Fibroblast of the conjunctiva (primary cell): ENCODE results near the gene ZCCHC7.

ENCODE experiments used
- DNase-seq: peaks from one replicate; pipeline ENCODE4 v3.0.0-alpha.2; 2010; ENCODE audit warnings: low read depth

Gene ZCCHC7

DNA sequence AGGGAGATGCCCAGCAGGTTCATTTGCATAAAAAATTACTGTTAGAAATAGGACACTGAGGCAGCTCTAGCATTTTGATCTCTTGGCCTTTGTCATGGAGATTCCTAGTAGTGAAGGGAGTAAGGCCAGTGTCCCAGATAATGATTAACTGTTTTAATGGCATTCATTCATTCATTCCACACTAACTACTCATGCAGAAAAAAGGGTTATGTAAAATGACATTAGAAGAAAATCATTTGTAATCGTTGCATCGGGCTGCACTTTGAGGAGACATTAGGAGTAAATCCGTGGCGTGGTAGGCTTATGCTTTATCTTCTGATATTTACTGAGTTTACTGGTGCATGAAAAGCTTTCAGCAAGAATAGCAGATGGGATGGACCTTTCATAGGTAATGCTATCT lies 219.5 kb downstream of the ZCCHC7 start:
- no peak for DNase-seq

DNA sequence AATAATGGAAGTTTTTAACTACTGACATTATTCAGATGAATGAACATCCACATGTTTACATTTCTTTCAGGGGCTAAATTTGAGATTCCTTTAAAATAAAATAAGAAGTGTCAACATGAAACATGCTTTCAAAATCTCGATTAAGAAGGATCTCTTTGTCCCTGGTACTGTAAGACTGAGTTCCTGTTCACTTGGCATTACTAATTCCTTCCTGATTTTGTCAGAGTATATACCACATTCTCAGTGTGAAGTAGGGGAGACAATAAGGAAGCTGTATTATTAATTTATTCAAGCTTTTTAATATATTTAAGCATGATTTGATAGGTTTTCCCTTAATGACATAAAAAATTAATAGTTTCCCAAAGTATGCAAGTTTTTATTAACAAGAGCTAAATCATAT lies 220.6 kb downstream of the ZCCHC7 start:
- DNase-seq = no peak

DNA sequence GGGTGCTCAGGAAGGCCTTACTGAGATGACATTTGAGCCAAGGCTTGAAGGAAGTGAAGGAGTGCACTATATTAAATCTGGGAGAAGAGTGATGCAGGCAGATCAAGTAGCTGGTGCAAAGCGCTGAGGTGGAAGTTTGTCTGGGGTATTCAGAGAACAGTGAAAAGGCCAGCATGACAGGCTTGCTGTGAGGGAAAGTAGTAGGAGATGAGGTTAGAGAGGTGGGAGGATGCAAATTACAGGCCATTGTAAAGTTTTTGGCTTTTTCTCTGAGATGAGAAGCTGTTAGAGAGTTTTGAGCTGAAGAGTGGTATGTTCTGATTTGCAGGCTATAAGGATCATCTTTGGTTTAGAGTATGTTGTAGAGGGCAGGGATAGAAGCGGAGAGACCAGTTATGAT lies 221.3 kb downstream of the ZCCHC7 start:
- DNase-seq = no peak

DNA sequence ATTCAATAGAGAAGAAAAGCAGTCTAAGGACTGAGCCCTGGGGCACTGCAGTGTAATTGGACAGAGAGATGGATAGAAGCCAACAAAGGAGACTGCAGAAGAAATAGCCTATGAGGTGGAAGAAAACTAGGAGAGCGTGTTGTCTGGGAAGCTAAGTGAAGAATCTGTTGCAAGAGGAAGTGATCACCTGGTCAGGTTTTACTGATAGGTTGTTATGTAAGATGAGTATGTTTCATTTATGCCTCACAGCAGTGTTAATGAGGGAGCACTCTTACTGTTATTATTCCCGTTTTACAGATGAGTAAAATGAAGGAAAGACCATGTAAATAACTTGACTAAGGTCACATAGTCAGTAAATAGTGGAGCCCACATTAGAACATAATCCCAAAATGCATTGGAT lies 222.1 kb downstream of the ZCCHC7 start:
- no peak for DNase-seq

DNA sequence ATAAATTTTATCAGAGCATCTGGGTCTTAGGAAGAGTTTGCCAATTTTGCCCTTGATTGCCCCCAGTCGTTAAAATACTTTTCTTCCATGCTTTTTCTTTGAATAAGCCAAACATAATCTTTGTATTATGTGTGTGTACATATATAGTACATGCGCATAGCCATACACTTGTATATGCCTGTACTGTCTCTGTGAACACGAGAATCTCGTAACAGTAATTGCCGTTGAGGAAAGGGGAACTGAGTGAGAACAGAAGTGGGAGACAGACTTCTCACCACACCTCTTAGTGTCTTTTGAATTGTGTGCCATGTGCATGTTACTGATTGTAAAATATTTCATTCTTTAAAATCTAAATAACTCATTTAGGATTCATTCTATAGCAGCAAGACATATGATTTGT lies 222.5 kb downstream of the ZCCHC7 start:
- no peak for DNase-seq

DNA sequence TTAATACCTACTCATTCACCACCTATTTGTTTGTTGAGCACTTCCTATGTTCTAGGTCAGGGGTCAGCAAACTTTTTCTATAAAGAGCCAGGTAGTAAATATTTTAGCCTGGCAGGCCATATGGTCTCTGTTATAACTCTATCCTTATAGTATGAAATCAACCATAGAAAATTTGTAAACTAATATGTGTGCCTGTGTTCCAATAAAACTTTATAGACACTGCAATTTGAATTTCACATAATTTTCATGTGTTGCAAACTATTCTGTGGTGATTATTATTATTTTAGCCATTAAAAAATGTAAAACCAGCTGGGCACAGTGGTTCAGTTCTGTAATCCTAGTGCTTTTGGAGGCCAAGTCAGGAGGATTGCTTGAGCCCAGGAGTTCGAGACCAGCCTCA lies 223.3 kb downstream of the ZCCHC7 start:
- DNase-seq = no peak

DNA sequence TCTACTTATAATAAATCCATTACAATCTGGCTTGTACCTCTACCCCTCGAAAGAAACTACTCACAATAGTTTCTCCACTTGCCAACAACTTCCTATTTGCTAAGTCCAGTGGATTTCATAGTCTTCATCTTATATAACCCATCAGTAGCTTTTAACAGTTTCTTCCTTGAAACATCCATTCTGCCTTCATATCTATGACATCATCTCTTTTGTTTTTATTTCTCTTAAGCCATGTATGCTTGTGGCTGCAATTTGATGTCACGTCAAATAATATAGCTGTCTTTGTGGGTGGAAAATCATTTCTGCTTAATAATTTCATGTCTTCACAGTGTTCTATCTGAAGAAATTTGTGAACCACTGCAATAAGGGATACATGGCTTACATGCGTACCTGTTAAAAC lies 224.7 kb downstream of the ZCCHC7 start:
- no peak for DNase-seq

DNA sequence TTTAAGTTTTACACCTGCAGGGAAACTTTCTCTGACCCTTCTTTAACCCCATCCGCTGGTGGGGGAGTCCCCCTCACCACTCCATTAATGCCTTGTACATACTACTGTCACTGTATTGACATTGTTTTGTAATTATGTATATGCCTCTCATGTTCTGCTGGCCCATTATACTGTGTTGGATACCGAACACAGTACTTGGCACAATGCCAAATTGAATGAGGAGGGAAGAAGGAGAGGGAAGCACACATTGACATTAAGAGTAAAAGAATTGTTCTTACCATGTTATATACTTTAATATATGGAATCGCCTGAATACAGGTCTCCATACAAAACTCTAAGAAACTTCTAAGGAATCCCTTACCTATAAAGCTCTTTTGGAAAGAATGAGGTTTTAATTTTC lies 228.5 kb downstream of the ZCCHC7 start:
- DNase-seq = no peak

DNA sequence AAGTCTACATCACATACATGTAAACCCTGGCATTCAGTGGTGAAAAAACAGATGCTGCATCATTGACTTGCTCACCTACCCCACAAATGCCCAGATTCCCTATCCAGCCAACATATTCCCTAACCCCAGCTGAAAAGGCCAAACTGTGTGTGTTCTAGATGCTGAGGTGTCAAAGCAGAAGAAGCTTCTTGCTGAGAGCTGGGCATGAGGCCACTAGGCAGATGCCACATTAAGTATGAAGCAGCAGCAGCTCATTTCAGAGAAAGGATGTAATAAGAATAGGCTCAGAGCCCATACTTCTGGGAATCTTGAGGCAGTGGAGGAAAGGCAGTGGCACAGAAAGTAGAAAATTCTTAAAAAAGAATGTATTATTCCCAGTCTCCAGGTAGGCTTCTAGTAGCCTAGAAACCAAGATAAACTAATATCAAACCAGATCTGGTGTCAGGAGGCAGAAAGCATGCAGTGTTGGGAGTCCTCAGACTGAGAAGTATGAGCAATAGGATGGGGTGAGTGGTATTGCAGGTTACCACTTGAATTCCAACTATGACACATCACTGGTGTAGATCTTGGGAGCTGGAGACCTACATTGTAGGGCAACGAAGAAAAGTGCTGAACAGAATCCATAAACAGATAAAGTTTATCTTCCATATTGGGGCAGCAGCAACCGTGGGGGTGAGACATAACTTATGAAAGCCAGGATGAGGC lies 230.3 kb downstream of the ZCCHC7 start:
- no peak for DNase-seq

DNA sequence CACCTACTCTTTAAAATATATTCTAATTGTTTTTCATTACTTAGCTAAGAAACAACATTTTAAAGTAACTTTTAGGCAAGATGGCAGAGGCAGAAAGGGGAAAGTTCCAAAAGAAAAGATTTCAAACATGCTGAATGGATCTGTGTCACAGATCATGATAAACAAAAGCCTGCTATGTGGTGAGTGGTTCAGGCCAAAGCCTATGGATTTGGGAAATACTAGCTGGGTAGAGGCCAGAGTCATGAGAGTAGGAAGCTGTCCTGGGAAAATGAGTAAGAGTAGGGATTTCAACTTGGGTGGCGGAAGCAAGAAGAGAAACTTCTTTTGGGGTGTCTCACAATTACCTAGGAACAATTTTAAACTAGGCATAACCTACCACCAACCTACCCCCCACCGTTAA lies 233.4 kb downstream of the ZCCHC7 start:
- DNase-seq = no peak

DNA sequence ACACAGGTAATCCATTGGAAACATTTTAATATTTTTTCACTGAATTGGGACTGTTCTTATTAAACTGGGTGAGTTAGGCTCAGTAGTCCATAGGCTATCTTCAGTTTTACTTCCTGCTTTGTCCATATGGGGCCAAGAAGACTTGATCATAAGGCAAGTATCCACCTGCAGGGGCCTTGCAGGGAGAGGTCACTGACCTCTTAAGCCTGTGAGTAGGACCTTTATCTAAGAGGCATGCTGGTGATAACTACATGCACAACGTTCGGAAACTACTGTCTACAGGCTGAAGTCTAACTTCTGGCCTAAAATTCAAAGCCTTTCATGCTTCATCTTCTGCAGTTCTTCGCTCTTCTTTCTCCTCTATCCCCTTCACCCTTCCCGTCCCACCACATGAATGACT lies 242.1 kb downstream of the ZCCHC7 start:
- no peak for DNase-seq

DNA sequence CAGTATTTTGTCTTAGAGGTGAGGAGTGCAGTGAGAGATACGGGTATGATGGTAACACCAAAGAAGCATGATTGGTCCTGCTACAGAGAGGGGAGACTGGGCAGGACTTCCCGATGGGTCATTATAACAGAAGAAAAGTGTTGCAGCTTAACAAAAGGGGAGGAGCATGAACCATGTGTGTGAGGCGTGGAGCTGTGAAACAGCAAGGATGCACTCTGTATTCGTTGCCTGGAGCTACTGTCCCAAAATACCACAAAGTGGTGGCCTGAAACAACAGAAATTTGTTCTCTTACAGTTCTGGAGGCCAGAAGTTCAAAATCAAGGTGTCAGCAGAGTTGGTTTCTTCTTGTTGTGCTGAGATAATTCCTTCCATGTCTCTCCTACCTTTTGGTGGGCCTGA lies 242.8 kb downstream of the ZCCHC7 start:
- no peak for DNase-seq

DNA sequence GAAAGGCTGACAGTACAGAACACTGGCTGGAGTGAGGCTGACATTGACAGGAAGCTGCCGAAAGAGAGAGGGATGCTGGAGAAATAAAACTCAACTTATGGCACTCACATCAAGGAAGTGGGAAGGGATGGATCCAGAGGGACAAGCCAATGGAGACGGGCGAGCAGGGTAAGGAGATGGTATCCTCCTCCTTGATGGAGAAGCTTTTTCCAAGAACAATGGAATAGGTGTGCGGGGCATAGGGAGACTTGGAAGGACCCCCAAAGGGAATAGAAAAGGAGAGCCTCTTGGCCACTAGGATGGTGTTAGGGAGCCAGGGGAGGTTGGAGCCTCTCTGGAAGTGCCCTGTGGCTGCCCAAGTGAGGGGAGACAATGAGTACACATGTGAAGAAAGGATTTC lies 243.8 kb downstream of the ZCCHC7 start:
- DNase-seq = no peak

DNA sequence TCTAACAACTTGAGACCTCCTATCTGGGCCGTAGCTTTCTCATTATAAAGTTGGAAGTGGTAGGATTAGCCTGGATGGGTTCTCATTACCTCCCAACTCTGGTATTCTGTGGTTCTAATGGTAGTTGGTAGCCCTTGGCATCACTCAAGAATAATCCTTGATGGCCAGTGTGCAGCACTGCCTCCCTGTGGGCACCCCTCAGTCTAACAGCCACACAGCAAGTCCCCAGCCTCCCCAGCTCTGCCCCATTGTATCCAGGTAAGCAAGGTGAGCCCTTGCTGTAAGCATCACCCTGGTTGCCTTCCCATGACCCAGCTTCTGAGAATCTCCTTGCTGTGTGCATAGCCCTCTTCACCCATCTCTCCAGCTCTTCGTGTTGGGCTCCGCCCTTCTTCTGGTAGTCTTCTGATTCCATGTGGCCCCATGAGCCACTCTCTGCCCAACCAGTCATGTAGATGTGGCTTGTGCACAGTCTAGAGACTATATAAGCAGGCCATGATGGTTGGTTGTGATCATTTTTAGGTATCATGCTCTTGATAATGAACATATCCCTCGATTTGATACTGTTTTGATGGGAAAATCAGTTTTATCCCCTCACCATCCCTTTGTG lies 244.5 kb downstream of the ZCCHC7 start:
- no peak for DNase-seq

DNA sequence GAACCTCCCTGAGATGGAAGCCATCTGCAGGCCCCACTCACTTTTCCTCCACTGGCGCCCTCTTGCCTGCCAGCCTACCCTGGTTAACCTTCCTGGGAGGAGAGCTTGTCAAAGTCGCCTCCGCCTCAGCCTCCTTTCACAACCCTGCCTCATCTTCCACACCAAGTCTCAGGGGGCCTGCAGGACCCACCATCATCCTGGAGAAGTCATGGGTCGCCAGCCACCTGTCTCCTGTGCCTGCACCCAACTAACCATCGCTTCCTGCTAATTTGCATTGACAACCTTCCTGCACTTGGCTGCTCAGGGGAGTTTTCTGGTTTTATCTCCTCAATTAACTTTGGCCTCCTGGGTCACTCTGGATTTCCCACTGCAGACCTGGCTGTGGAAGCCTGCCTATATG lies 249.3 kb downstream of the ZCCHC7 start:
- no peak for DNase-seq

DNA sequence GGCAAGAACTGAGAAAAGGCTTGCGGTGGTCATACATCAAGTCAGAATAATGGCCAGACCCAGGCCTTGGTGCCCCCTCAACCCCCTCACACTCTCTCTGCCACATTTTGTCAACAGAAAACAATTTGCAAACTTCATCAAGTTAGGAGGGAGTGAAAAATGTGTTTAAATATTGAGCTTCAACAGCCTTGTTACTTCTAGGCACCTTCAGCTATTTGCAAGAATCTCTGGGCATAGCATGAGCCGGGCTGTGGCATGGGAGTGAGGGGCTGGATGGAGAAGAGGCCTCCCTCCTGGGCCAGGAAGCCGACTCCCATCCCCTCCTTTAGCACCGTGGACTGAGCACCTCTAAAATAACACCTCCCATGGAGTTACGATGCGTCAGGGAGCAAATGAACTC lies 249.9 kb downstream of the ZCCHC7 start:
- no peak for DNase-seq

DNA sequence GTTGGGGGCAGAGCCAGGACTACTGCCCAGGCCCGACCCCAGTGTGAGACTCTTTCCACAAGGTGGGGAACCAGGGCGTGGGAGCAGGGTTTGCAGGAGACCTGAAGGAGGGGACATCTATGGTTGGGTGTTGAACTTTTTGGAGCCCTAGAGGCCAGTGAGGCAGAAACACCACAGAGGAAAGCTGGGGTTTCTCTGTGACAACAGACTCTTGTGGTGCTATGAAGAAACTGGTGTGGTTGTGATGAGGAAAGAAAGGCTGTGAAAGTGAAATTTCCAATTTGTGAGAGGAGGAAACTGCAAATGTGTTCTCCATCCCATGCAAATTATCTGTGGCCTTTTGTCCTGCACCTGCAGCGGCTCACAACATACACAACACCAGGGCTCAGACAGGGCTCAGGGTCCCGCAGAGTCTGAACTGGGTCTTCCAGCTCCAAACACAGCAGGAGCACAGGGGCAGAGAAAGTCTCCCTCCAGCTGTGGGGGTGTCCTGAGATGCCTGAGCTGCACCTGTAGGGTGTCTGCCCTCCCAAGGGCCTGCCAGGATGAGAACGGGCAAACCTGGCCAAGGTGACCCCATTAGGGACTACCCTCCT lies 250.7 kb downstream of the ZCCHC7 start:
- DNase-seq = no peak

DNA sequence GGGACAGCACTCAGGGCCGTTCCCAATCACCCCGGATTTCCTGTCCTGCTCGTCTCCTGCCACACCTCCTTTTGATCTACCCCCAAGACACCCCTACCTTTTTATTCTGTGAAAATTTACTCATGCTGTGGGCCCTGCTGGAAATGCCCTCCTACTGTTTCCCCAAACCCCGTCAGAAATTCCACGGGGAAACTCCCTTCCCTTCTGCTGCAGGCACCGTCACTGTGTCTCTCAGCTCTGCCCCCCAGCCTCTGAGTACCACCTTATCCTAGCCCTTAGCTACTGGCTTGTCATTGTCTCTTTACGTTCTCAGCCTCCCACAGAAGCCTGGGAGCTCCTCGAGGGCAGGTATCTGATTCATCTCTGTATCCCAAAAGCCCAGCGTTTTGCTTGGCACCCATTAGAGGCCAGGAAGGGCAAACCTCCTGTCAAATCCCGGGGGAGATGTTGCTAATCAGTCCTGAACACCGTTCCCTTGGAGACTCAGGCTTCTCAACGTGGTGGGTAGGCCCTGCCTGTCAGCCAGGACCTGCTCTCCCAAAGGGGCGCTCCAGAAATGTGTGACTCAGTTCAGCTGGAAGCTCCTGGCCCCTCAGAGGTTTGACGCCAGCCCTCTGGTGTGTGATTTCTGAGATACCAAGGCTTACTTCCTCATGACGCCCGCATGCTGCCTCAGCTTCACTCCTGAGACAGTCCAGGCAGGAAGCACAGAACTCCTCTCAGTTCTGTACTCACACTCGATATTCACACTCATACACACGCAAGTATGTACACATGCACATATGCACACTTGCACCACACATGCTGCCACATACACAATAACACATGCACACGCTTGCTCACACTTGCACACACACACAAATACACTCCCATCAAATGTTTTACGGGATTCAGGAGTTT lies 251.4 kb downstream of the ZCCHC7 start:
- no peak for DNase-seq

DNA sequence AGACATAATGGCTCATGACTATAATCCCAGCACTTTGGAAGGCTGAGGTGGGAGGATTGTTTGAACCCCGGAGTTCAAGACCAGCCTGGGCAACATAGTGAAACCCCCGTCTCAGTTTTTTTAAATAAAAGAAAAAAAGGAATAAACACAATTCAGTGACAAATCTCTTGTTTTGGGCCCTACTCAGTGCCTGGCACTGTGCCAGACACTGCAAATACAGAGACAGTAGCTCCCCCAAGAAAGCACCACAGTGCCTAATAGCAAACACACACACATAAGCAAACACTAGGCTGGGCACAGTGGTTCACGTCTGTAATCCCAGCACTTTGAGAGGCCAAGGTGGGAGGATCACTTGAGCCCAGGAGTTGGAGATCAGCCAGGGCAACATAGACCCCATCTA lies 252.5 kb downstream of the ZCCHC7 start:
- DNase-seq = no peak

DNA sequence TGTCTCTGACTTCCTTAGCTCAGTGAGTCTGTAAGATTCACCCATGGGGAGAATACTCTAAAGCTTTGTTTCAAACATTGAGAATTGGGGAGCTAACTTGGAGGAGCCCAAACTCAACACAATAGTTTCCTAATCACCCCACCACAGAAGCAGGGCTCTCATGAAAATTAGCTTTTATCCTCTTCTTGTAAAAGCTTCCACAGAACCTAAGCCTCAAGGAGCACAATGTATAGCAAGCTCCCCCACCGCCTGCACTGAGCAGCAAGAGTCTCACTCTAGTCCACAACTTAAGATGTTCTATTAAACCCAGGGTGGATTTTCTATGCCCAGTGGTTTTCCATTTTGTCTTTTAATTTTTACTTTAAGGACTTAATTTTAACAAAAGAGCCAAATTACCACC lies 253.2 kb downstream of the ZCCHC7 start:
- DNase-seq = no peak

DNA sequence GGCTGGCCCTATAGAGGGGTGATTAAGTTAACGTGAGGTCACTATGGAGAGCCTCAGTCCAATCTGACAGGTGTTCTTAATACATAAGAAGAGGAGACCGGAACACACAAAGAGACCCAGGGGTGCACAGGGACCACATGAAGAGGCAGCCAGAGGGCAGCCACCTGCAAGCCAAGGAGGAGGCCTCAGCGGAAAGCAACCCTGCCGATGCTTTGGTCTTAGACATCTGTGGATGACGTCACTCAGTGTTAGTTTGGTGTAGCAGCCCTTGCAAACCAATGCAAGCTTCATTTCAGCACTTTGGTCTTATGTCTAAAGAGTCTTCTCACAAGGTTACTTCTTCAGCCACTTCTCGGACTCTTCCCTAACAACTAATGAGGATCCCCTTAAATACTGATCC lies 254.5 kb downstream of the ZCCHC7 start:
- no peak for DNase-seq

DNA sequence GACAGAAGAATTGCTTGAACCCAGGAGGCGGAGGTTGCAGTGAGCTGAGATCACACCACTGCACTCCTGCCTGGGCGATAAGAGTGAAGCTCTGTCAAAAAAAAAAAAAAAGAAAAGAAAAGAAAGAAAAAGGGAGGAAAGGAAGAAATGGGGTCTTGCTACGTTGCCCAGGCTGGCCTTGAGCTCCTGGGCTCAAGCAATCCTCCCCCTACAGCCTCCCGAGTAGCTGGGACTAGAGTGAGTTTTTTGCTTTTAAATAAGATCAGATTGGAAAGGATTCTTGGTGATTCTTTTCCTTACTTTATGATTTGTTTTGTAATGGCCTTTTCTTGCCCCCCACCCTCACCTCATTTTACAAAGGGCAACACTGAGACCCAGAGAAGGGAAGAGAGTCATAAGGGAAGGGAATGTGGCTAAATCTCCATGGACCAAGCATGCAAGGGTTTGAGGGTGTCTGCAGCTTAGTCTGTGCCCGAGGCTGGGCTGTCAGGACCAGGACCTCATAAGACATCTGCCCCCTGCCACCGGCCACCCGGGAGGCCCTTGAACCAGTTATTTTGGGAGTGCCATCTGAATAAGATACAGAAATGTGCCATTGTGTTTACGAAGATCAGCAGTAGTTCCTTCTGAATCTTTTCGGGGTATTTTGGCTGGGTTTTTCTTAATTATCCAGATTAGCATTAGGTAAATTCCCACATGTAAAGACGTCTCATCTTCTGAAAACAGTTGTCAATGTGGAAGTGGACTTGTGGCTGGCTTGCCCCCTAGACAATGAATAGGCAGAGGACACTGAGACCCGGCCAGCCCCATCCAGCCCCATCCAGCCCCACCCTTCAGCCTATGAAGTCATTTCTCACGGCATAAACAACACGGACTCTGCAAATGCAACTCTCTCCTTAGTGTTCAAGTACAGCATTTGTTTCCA lies 257.6 kb downstream of the ZCCHC7 start:
- DNase-seq = no peak
